GM21786 (cell line): ENCODE measurements around the gene C15orf62.

Source experiments
- ATAC-seq: cut with Tn5 transposase; IDR thresholded peaks from one replicate; pipeline ENCODE4 v1.9.1; 2021; ENCODE audit not compliant: unreplicated experiment

Gene C15orf62

DNA sequence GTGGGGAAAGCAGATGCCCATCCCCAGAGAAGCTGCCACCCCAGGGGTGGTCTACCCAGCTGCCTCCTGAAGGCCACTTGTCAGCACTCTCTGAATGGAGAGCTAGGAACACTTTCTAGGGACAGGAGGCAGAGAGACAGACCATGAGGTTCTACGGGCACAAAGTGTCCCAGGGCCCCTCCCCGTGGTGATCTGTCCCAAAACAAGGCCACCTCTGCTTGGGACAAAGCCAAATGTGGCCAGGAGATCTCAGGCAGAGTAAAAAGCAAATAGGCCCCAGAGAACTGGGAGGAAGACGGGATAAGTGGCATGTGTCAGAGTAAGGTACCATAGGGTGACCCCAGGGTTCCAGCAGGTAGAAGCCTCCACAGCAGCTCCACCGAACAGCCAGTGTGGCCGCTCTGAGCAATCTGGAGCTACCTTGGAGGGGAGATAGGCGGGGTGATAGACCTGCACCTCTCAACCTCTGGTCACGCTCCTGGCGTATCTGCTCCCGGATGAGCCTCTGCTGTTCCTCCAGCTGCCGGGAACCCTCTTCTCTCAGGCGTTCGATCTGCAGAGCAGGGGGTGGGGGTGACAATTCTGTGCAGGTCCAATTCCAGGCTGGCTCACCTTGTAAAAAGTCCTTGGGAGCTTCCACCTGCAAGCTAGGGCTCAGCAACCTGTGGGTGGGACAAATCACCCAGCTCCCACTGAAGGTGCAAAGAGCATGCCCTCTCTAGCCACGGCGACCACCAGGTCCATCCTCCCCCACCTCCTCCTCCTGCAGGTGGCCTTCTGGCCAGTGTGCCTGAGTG, 6.2 kb downstream of the C15orf62 start:
- ATAC-seq: no peak

DNA sequence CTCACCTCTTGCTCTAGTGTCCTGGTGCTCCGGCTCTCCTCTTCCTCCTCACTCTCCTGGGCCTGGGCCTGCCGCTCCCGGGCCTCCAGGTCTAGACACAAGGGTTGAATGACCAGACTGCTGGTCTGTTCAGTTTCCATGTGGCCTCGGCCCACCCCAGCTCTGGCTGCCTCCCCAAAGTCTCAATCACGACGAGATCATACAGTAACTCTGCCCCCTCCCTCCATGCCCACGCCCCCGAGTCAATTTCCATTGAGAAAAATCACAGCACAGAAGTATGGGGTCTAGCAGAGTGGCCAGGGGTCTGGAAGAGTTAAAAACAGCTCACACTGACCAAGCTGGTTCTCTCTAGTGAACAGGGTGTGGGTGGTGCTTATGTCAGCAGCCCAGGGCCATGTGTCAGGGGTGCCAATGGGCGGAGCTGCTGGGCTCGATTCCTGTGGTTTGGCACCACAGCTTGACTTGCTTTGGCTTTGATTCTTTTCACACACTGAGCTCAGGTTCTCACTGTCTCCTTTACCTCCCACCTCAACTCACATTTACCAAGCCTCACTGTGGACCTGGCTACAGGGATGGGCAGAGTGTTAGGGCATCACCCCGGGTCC, 6.9 kb downstream of the C15orf62 start:
- no peak for ATAC-seq

- ATAC-seq: peak; percentile 62
These were observed 12.9 kb downstream of the C15orf62 start for GRCh38 chr15:40782609-40783227.

GRCh38 chr15:40785164-40785563, 15.4 kb downstream of the C15orf62 start:
- ATAC-seq: no peak

- ATAC-seq: no peak
These were observed 16.0 kb downstream of the C15orf62 start for GRCh38 chr15:40785814-40786213.

DNA sequence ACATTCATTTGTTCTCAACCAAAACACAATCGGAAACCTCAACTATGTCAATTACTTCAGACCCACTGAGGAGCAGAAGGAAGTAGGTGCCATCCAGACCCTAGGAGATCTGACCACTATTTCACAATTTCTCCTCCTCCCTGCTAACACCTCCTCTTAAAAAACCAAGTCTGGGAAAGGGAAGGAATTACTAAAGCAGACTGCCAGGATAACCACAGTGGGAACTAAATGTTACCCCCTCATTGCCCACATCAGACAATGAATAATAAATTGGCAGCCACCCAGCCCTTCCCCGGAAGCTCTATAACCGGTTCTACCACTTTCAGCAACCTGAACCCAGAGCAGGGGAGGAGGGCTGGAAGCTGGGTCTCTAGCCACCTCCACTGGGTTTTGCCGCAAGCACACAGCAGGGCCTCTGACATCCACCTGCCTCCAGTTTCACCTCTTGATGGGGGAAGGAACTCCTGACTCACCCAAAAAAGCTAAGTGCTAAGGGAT, 17.6 kb downstream of the C15orf62 start:
- no peak for ATAC-seq

DNA sequence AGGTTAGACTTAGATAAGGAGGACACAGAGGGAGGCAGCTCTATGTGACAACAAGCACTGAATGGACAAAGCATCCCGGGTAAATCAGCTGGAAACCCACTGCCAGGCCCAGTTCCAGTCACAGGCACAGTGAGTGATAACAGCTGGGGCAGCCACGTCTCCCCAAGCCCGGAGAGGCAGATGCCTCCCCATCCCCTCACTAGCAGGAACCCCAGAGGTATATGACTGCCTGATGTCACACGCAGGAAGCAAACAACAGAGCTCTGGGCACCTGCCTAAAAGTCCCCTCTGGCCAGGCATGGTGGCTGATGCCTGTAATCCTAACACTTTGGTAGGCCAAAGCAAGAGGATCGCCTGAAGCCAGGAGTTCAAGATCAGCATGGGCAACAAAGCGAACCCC, 18.2 kb downstream of the C15orf62 start:
- no peak for ATAC-seq

DNA sequence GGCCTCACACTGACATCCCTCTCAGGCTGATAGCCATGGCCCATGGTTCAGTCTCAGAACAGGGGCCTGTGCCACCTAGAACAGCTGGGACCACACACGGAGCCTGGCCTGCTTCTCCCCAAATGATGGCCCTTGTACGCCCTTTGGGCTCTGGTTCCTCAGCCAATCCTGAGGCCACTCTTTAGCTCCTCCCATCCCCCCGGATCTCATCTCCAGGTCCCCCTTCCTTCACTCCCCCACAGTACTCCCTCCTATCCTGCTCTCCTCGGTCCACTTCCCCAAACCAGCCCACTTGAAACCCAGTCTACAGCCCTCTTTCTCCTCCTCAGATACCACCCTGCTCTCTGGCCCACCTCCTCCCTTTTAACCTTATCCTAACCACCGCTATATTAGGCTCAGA, 19.3 kb downstream of the C15orf62 start:
- ATAC-seq: no peak

DNA sequence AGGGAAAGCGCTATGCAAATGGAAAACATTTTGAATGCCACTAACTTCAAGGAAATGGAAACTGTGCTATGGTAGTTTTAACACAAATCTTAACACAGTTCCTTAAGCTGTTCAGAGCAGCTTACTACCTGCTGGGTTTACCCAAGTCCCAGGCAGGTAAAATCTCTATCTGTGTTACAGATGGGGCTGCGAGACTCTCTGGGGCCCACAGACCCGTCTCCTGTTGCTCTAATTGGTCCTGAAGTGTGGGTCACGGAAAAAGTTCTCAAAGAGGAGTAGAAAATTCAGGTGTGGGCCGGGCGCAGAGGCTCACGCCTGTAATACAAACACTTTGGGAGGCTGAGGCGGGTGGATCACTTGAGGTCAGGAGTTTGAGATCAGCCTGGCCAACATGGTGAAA, 20.2 kb downstream of the C15orf62 start:
- no peak for ATAC-seq

- no peak for ATAC-seq
These were observed 20.9 kb downstream of the C15orf62 start for GRCh38 chr15:40790718-40791117.

DNA sequence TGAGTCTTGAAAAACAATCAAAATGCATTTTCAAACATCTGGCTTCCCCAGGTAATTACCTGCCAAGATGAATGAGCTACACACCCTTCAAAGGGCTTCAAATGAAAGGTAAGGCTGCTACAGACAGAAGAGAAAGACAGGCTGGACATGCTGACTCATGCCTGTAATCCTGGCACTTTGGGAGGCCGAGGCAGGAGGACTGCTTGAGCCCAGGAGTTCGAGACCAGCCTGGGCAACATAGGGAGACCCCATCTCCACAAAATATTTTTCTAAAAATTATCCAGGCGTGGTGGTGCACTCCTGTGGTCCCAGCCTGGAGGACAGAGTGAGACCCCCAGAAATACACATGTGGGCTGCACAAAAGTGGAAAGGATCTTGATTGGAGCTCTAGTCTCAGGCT, 22.6 kb downstream of the C15orf62 start:
- no peak for ATAC-seq

DNA sequence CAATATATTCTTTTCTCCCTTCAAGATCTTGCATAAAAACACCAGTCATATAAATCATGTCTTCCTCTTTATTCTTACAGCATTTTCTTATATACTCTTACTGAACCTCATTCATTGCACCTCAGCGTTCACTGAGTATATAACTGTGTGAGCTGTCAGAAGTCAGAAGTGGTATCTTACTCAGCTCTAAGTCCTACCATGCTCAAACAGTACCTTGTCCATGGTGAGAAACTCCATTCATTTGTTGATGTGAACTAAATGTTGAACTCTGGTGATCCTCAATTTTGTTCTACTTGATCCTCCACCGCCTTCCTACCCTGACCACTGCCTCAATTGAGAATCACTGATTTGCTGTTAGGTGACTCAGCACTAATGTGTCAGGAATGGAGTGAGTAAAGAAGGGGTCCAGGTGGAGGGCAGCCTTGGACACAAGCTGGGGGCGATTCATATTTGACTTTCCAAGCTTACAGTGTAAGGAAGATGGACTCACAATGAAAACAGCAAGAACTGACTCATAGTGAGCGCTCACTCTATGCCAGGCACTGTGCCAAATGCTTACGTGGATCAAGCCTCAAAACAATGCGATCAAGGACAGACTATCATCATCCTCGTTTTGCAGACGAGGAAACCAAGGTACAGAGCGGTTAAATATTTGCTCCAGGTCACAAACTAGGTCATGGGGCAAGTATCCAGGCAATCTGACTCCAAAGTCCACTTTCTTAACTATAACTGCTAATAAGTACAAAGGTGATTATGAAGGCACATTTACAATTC, 23.6 kb downstream of the C15orf62 start:
- ATAC-seq: no peak

DNA sequence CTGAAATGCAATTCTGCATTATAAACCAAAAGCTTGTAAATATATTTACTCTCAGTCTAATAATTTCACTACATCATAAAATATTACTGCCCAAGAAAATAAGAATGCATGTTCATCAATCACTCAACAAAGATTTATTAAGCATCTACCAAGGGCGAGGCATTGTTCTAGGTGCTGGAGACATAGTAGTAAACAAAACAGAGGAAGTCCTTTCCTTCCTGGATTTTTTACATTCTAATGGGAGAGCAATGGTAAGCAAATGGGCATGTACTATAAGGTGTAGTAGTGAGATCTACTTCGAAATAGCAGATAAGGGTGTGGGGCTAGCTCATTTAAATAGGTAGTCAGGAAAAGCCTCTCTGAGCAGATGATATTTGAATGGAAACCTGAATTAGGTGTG, 26.3 kb downstream of the C15orf62 start:
- no peak for ATAC-seq

DNA sequence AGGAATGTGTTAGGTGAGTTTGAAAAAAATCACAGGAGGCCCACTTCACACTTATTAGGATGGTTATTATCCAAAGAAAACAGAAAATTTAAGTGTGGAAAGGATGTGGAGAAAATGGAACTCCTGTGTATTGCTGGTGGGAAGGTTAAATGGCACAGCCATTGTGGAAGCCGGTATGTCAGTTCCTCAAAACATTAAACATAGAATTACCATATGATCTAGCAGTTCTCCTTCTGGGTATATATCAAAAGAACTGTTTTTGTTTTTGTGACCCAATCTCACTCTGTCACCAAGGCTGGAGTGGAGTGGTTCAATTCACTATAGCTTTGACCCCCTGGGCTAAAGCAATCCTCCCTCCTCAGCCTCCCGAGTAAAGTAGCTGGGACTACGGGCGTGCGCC, 26.7 kb downstream of the C15orf62 start:
- ATAC-seq: no peak

GRCh38 chr15:40799523-40799922, 29.7 kb downstream of the C15orf62 start:
- no peak for ATAC-seq

- ATAC-seq: no peak
These were observed 33.3 kb downstream of the C15orf62 start for GRCh38 chr15:40803076-40803475.

GRCh38 chr15:40803688-40804087, 33.9 kb downstream of the C15orf62 start:
- ATAC-seq: no peak

DNA sequence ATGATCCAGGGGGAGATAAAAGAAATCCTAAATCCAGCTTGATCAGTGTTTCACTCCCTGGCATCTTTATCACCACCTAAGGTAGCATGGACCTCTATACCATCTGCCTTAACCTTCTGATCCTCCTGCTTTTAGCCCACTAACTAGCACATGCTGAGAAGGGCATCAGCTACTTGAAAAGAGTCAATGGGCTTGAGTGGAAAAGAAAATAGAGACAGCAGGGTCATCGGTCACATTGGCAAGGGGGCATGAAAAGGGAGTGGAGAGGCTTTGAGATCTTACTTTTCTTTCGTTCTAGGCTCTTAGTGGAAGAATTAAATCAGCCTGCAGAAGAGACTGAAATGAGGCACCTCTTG, 36.9 kb downstream of the C15orf62 start:
- ATAC-seq: no peak

DNA sequence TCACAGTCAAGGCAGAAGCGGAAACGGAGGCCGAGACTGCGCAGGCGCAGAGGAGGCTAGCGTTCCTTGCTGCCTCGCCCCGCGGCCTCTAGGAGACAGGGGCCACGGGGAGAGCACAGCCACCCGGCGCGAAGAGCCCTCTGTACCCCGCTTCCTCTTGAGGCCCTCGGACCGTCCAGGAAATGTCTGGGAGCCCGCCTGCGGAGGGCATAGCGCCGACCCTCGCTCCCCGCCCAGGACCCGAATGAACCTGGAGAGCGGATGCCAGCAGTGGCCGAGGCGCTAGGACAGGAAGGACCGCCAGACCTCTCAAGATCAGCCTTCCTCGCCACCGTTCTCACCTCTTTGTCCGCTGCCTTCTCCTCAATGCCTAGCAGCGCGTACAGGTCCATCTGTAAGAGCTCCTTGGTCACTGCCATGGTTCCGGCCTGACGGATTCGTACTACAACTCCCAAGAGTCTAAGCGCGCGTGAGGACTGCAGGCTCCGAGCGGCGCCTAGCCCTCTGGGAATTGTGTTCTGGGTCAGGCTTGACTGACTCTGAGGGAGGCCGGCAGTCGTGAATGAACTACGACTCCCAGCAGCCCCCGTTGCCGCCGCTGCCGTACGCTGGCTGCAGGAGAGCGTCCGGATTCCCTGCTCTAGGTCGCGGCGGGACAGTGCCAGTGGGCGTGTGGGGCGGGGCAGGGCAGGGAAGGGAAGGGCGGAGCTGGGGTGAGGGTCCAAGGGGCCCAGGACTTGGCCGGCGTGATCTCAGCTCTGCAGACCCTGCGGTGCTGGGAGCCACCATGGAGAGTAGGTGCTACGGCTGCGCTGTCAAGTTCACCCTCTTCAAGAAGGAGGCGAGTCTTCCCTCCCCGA, 37.5 kb downstream of the C15orf62 start, which contains the start of the genes DNAJC17 and ZFYVE19:
Gene DNAJC17 (minus strand): TSS at position 446 of the 860 bp plus-strand sequence. CDS start 27 bp downstream, at position 419.
Gene ZFYVE19 (plus strand): TSS at position 62 of the 860 bp plus-strand sequence. CDS start 501 bp downstream, at position 563.
- peak; percentile 92 for ATAC-seq

DNA sequence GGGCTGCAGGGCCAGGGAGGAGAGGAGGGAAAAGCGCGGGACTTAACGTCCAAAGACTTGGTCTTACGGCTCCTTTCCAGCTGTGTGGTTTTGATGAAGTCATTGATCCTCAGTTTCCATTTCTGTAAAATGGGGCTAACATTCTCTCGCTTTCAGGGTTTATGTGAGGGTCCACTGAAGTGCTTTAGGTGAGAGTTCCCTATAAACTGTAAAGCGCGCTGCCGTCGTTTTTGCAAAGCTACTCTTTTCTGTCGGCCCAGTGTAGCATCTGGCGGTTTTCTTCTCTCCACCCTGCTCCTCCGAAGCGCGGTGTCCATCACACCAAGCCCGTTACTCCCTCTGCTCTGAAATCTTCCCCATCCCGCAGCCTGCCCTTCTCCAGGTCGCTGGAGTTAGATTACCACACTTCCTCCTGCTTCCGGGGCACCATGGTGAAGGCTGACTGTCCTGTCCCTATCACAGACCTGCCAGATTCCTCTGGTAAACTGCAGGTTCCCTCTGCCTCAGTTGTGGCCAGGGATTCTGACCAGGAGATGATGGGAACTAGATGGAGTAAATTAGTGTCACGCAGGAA, 38.2 kb downstream of the C15orf62 start:
- ATAC-seq: no peak
